Uterus (tissue), 4 donors: ENCODE results near the gene G2E3. TPM values are rescaled to one million over a fixed set of nuclear protein-coding genes. Genes with fewer than 3 reads are reported as not detected.
"Not testable (repeated sequence)": the region's sequence is repeated elsewhere in the genome, so short reads cannot be mapped to it uniquely, and the experiment has no call there.

Experiments
- DNase-seq, 2 donors: peaks; one replicate each; pipeline ENCODE4 v3.0.0-alpha.2; 2019 to 2020
- H3K27ac ChIP-seq, 2 donors: fragments of 200-600 bp; sonication (generic); 1 replicate in 1 of 2; 2 replicates in 1 of 2; pipeline ENCODE4 v1.5.1; 2016 to 2018
- H3K27me3 ChIP-seq, 2 donors: fragments of 200-600 bp; sonication (generic); one replicate each; pipeline ENCODE4 v1.5.1; 2018 to 2019; ENCODE audit warnings: control low read depth in 1 of 2
- H3K36me3 ChIP-seq, 2 donors: fragments of 200-600 bp; sonication (generic); one replicate each; pipeline ENCODE4 v1.5.1; 2019; ENCODE audit warnings: control low read depth in 1 of 2
- H3K4me1 ChIP-seq, 2 donors: fragments of 200-600 bp; sonication (generic); one replicate each; pipeline ENCODE4 v1.5.1; 2018 to 2019; ENCODE audit warnings: control low read depth in 1 of 2
- H3K4me3 ChIP-seq, 2 donors: fragments of 200-600 bp; sonication (generic); 1 replicate in 1 of 2; 2 replicates in 1 of 2; pipeline ENCODE4 v1.5.1; 2018 to 2019; ENCODE audit warnings: mild to moderate bottlenecking in 1 of 2
- H3K9me3 ChIP-seq, 2 donors: fragments of 200-600 bp; sonication (generic); one replicate each; pipeline ENCODE4 v1.5.1; 2019; ENCODE audit warnings: control low read depth in 1 of 2
- CTCF ChIP-seq, 4 experiments: fragments of 200-600 bp in 2 of 4; fragments of 450-650 bp in 2 of 4; sonication (generic) in 2 of 4; IDR thresholded peaks; one replicate each; pipeline ENCODE4 v1.5.1; 2016 to 2019; ENCODE audit warnings: antibody characterized with exemption in 4 of 4, mild to moderate bottlenecking in 2 of 4, moderate library complexity in 1 of 4
- POLR2A ChIP-seq, 2 donors: fragments of 450-650 bp; IDR thresholded peaks; one replicate each; pipeline ENCODE4 v1.6.1; 2016; ENCODE audit warnings: antibody characterized with exemption in 2 of 2, mild to moderate bottlenecking in 1 of 2, moderate library complexity in 1 of 2
- intact Hi-C: fragments of 100-400 bp; cut with DNase I; formaldehyde crosslinking; loops from one replicate; pipeline ENCODE4 v1.15.1; 2023; ENCODE audit warnings: low total_unique reads
- total RNA-seq, 4 donors: library from RNA; depleted of rRNA in 3 of 4; stranded (reverse); fragments of >200 nt in 3 of 4; gene quantifications; one replicate each; pipeline versions ENCODE4 v1.1.0 to v1.2.4, GENCODE V29; 2014 to 2023
- donor health status: DM: yes; HTN: yes; CAD: no.

Gene G2E3
- total RNA-seq, 4 donors from 2014 or later = 3.1 to 48.9 (median 17.5) TPM

- Histone ChIP-seq H3K9me3 (no peaks in the 10 kb centered on the region), H3K4me1 (no peaks in the 10 kb centered on the region), H3K36me3 (no peaks in the 10 kb centered on the region), H3K27me3 (no peaks in the 10 kb centered on the region), H3K4me3 (no peak overlapping the region), H3K27ac (no peak overlapping the region)
- TF ChIP-seq POLR2A (IDR thresholded peaks at IDR 0.05) = no peak
- intact Hi-C loops = no loop called here
- no peak for DNase-seq
Measured at GRCh38 chr14:30572771-30573170, 13.8 kb downstream of the G2E3 start.

DNA sequence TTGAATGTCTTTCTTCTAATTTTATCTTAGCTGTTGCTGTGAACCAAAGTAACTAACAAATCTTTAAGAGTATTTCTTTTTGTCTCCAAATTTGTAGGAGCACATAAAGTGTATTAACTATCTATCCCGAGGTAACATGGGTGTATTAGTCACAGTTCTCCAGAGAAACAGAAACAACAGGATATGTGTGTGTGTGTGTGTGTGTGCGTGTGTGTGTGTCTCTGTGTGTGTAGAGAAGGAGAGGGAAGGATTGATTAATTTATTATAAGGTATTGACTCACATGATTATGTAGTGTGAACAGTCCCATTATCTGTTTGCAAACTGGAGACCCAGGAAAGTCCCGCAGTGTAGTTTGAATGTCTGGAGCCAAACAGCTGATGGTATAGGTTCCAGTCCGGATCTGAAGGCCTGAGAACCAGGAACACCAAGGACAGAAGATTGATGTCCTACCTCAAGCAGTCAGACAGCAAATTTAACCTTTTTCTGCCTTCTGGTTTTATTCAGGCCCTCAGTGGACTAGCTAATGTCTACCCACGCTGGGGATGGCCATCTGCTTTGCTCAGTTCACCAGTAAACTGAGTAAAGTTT lies 14.4 kb downstream of the G2E3 start:
- no peaks in the 10 kb centered on the region for H3K27me3 ChIP-seq
- no peak overlapping the region for H3K27ac ChIP-seq
- H3K4me1 ChIP-seq = no peaks in the 10 kb centered on the region
- no peak for DNase-seq
- H3K36me3 ChIP-seq = no peaks in the 10 kb centered on the region
- H3K9me3 ChIP-seq = no peaks in the 10 kb centered on the region
- intact Hi-C loops = no loop called here
- TF ChIP-seq CTCF (IDR thresholded peaks at IDR 0.05) = no peak
- no peak overlapping the region for H3K4me3 ChIP-seq

DNA sequence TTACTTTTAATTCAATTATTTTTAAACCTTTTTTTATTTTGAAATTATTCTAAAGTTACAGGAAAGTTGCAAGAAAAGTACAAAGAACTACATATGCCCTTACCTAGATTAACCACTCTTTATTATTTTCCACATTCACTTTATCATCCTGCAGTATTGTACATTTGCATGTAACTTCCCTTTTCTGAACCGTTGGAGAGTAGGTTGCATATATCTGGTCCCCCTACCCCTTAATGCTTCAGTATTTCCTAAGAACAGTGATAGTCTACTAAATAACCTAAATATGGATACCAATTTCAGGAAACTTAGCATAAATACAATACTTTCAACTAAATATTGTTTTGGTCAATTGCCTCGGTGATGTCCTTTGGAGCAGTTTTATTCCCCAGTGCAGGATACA lies 15.0 kb downstream of the G2E3 start:
- intact Hi-C loops = no loop called here
- DNase-seq = no peak
- no peaks in the 10 kb centered on the region for H3K36me3 ChIP-seq
- no peaks in the 10 kb centered on the region for H3K9me3 ChIP-seq
- TF ChIP-seq CTCF (IDR thresholded peaks at IDR 0.05) (no peak), POLR2A (IDR thresholded peaks at IDR 0.05) (no peak)
- H3K4me3 ChIP-seq = no peak overlapping the region
- H3K27me3 ChIP-seq = no peaks in the 10 kb centered on the region
- no peaks in the 10 kb centered on the region for H3K4me1 ChIP-seq
- no peak overlapping the region for H3K27ac ChIP-seq

GRCh38 chr14:30574777-30575176 lies 15.8 kb downstream of the G2E3 start:
- DNase-seq, H3K4me3 ChIP-seq, H3K9me3 ChIP-seq, H3K4me1 ChIP-seq, H3K27me3 ChIP-seq, H3K36me3 ChIP-seq, H3K27ac ChIP-seq, intact Hi-C loops: not testable (repeated sequence)

GRCh38 chr14:30576333-30576732 lies 17.4 kb downstream of the G2E3 start:
- not testable (repeated sequence) for H3K4me1 ChIP-seq

DNA sequence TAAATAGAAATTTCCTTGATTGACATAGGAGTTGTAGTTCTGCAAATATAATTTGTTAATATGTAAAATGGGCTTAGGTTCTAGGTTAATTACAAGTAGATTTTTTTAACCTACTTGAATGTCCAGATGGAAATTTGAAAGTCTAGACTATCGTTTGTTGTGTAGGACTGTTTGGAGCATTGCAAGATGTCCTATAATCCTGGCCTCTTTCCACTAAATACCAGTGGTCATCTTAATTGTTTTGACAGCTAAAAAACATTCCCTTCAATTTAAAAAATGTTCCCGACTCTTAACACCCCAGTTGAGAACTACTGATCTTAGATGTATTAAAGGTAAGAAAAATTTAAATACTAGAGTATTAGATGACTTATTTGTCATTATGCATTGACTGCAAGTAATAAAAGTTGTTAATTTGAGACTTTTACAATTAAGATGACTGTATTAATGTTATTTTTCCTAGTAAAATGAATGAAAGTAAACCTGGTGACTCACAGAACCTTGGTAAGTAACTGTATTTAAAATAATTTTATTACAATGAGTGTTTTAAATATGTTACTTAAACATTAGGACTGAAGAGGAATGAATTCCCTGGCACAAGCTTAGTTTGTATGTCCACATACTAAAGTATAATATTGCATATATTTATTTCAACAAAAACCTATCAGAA lies 21.8 kb downstream of the G2E3 start:
- intact Hi-C loops = no loop called here
- Histone ChIP-seq H3K4me1 (no peaks in the 10 kb centered on the region), H3K36me3 (no peaks in the 10 kb centered on the region), H3K27ac (no peak overlapping the region), H3K27me3 (no peaks in the 10 kb centered on the region), H3K4me3 (no peak overlapping the region), H3K9me3 (no peaks in the 10 kb centered on the region)
- no peak for TF ChIP-seq CTCF (IDR thresholded peaks at IDR 0.05)
- TF ChIP-seq POLR2A (IDR thresholded peaks at IDR 0.05) = no peak
- DNase-seq = no peak

More at GRCh38 chr14:30576333-30576732, 17.4 kb downstream of the G2E3 start:
- H3K27ac ChIP-seq, DNase-seq, H3K27me3 ChIP-seq, intact Hi-C loops, H3K9me3 ChIP-seq, H3K4me3 ChIP-seq, H3K36me3 ChIP-seq: not testable (repeated sequence)

- intact Hi-C loops = no loop called here
- Histone ChIP-seq H3K36me3 (no peaks in the 10 kb centered on the region), H3K27ac (no peak overlapping the region), H3K27me3 (no peaks in the 10 kb centered on the region), H3K9me3 (no peaks in the 10 kb centered on the region), H3K4me3 (no peak overlapping the region), H3K4me1 (no peaks in the 10 kb centered on the region)
- TF ChIP-seq POLR2A (IDR thresholded peaks at IDR 0.05) (no peak), CTCF (IDR thresholded peaks at IDR 0.05) (no peak)
- DNase-seq = no peak
Measured at GRCh38 chr14:30581283-30581625, 22.3 kb downstream of the G2E3 start.
